Measurements from ENCODE around the gene NMNAT2. TPM values are rescaled to one million over a fixed set of nuclear protein-coding genes. Genes with fewer than 3 reads are reported as not detected.

The NMNAT2 gene
- total RNA-seq, 6 donors from 2014 or later = 0.13 to 0.72 (median 0.17) TPM; not detected in 2

GRCh38 chr1:183424691-183425090 lies 6.5 kb upstream of the NMNAT2 start:
- no peak for ATAC-seq (ENCODE audit: low FRiP score in 2 of 2)
- no peaks in the 10 kb centered on the region for H3K36me3 ChIP-seq
- TF ChIP-seq CTCF (IDR thresholded peaks at IDR 0.05) = no peak
- no peak for TF ChIP-seq POLR2A (IDR thresholded peaks at IDR 0.05)
- no peak for TF ChIP-seq POLR2AphosphoS5 (IDR thresholded peaks at IDR 0.05)
- TF ChIP-seq EP300 (IDR thresholded peaks at IDR 0.05) = no peak
- DNase-seq = no peak
- H3K4me1 ChIP-seq = no peaks in the 10 kb centered on the region
- no peak overlapping the region for H3K27ac ChIP-seq
- no peak overlapping the region for H3K4me3 ChIP-seq
- H3K9me3 ChIP-seq = no peaks in the 10 kb centered on the region
- no peaks in the 10 kb centered on the region for H3K27me3 ChIP-seq

- H3K36me3 ChIP-seq = no peaks in the 10 kb centered on the region
- TF ChIP-seq CTCF (IDR thresholded peaks at IDR 0.05) = no peak
- no peak for TF ChIP-seq POLR2AphosphoS5 (IDR thresholded peaks at IDR 0.05)
- no peak for TF ChIP-seq EP300 (IDR thresholded peaks at IDR 0.05)
- TF ChIP-seq POLR2A (IDR thresholded peaks at IDR 0.05) = no peak
- H3K27me3 ChIP-seq = no peaks in the 10 kb centered on the region
- H3K9me3 ChIP-seq = no peaks in the 10 kb centered on the region
- DNase-seq (no peak), ATAC-seq (ENCODE audit: low FRiP score in 2 of 2) (no peak)
- WGBS, 2 donors = 42 to 59% methylated on average over 1 of the region's 1 CpG
- H3K4me1 ChIP-seq = no peaks in the 10 kb centered on the region
- no peak overlapping the region for H3K27ac ChIP-seq
- H3K4me3 ChIP-seq = no peak overlapping the region
Measured at GRCh38 chr1:183423541-183423940, 5.4 kb upstream of the NMNAT2 start.

GRCh38 chr1:183419399-183419798 lies 1.2 kb upstream of the NMNAT2 start:
- Histone ChIP-seq H3K27me3 (peaks cover 0 to 26% (median 11%) of the 10 kb centered on the region in 4 donors), H3K36me3 (no peaks in the 10 kb centered on the region), H3K27ac (no peak overlapping the region), H3K4me1 (peaks cover 18 to 25% (median 19%) of the 10 kb centered on the region in 4 donors), H3K4me3 (no peak overlapping the region), H3K9me3 (no peaks in the 10 kb centered on the region)
- TF ChIP-seq POLR2AphosphoS5 (IDR thresholded peaks at IDR 0.05) = no peak
- TF ChIP-seq CTCF (IDR thresholded peaks at IDR 0.05) = no peak
- no peak for TF ChIP-seq EP300 (IDR thresholded peaks at IDR 0.05)
- no peak for TF ChIP-seq POLR2A (IDR thresholded peaks at IDR 0.05)
- no peak for DNase-seq
- no peak for ATAC-seq (ENCODE audit: low FRiP score in 2 of 2)
- 74 to 79% methylated on average over 3 of the region's 3 CpGs for WGBS, 2 donors

- WGBS, 2 donors = 80 to 82% methylated on average over 6 of the region's 6 CpGs
- Histone ChIP-seq H3K9me3 (no peaks in the 10 kb centered on the region), H3K27ac (no peak overlapping the region), H3K4me1 (peaks cover 18 to 25% (median 19%) of the 10 kb centered on the region in 4 donors), H3K36me3 (no peaks in the 10 kb centered on the region), H3K27me3 (peaks cover 0 to 26% (median 11%) of the 10 kb centered on the region in 4 donors), H3K4me3 (no peak overlapping the region)
- DNase-seq (no peak), ATAC-seq (ENCODE audit: low FRiP score in 2 of 2) (no peak)
- TF ChIP-seq EP300 (IDR thresholded peaks at IDR 0.05) = no peak
- TF ChIP-seq POLR2A (IDR thresholded peaks at IDR 0.05) = no peak
- no peak for TF ChIP-seq CTCF (IDR thresholded peaks at IDR 0.05)
- no peak for TF ChIP-seq POLR2AphosphoS5 (IDR thresholded peaks at IDR 0.05)
Measured at GRCh38 chr1:183418696-183419095, 516 bp upstream of the NMNAT2 start.

Data from upper lobe of left lung (tissue), 6 donors.